CD4-positive, alpha-beta T cell (primary cell): Measurements from ENCODE around the gene RBFOX1. TPM values are rescaled to one million over a fixed set of nuclear protein-coding genes. Genes with fewer than 3 reads are reported as not detected.

Experiments used
- ATAC-seq: fragments of 200-7000 bp; cut with Tn5 transposase; one replicate; pipeline ENCODE4 v1.10.0; 2022; ENCODE audit warnings: mild to moderate bottlenecking; ENCODE audit not compliant: poor library complexity
- CTCF ChIA-PET: fragments of 350-600 bp; sonication (Branson Sonifier 250); formaldehyde crosslinking; loops from one replicate; lab custom pipeline; 2021; ENCODE audit warnings: antibody characterized with exemption, inconsistent platforms; lab: Charles Lee
- POLR2A ChIA-PET: fragments of 350-600 bp; sonication (Branson Sonifier 250); formaldehyde crosslinking; loops from one replicate; lab custom pipeline; 2021; ENCODE audit warnings: antibody characterized with exemption, inconsistent platforms; lab: Charles Lee
- DNase-seq, 14 experiments: peaks; one replicate each; pipeline ENCODE4 v3.0.0-alpha.2; 2013 to 2020; ENCODE audit warnings: mixed read lengths in 2 of 14
- H3K27ac ChIP-seq, 2 donors: one replicate each; pipeline versions ENCODE4 v1.5.1 to v1.7.0; 2013; ENCODE audit warnings: low read length in 2 of 2, low read depth in 1 of 2, mild to moderate bottlenecking in 1 of 2
- H3K27me3 ChIP-seq, 2 experiments: 1 replicate in 1 of 2; 2 replicates in 1 of 2; pipeline versions ENCODE4 v1.6.1 to v1.7.0; 2013; ENCODE audit warnings: low read length in 2 of 2, control low read depth in 1 of 2, mild to moderate bottlenecking in 1 of 2, moderate library complexity in 1 of 2; ENCODE audit not compliant: insufficient read depth in 2 of 2, control insufficient read depth in 1 of 2
- H3K36me3 ChIP-seq: one replicate; pipeline ENCODE4 v1.6.1; 2013; ENCODE audit warnings: low read length, control low read depth; ENCODE audit not compliant: insufficient read depth
- H3K4me1 ChIP-seq: one replicate; pipeline ENCODE4 v1.6.1; 2013; ENCODE audit warnings: low read length, control low read depth; ENCODE audit not compliant: insufficient read depth
- H3K4me3 ChIP-seq: one replicate; pipeline ENCODE4 v1.5.1; 2013; ENCODE audit warnings: mild to moderate bottlenecking, low read length, moderate library complexity
- H3K9me3 ChIP-seq, 2 experiments: 1 replicate in 1 of 2; 2 replicates in 1 of 2; pipeline versions ENCODE4 v1.6.1 to v1.7.0; 2013; ENCODE audit warnings: low read length in 2 of 2, mild to moderate bottlenecking in 2 of 2, control low read depth in 1 of 2, moderate library complexity in 1 of 2; ENCODE audit not compliant: control insufficient read depth in 1 of 2, insufficient read depth in 1 of 2
- H3K27ac Mint-ChIP-seq: one replicate; pipeline ENCODE4 v1.8.0; 2020; ENCODE audit warnings: mixed read lengths
- H3K27me3 Mint-ChIP-seq: one replicate; pipeline ENCODE4 v1.8.0; 2021; ENCODE audit warnings: mixed read lengths
- H3K36me3 Mint-ChIP-seq: one replicate; pipeline ENCODE4 v1.8.0; 2021; ENCODE audit warnings: low read depth, mixed read lengths
- H3K4me1 Mint-ChIP-seq: one replicate; pipeline ENCODE4 v1.8.0; 2021; ENCODE audit warnings: low read depth, mixed read lengths
- H3K4me3 Mint-ChIP-seq: one replicate; pipeline ENCODE4 v1.8.0; 2020; ENCODE audit warnings: mild to moderate bottlenecking, mixed read lengths
- H3K9me3 Mint-ChIP-seq: one replicate; pipeline ENCODE4 v1.8.0; 2020; ENCODE audit warnings: mixed read lengths
- intact Hi-C, 2 experiments: fragments of 100-400 bp; cut with DNase I in 1 of 2; cut with micrococcal nuclease in 1 of 2; formaldehyde crosslinking; loops; one replicate each; pipeline versions ENCODE4 v1.15.1 to v1.9.0; 2023 to 2025; cut with DNase I, micrococcal nuclease
- total RNA-seq, 174 experiments: library from RNA in 2 of 174; stranded (reverse) in 2 of 174; gene quantifications; one replicate each; pipeline ENCODE4 v1.2.3 and lab custom pipeline; 2021 to 2026
- TF ChIP-seq, protein P1 (sequence below): fragments of 200-600 bp; IDR thresholded peaks from one replicate; pipeline ENCODE4 v1.8.0; 2022; ENCODE audit warnings: antibody characterized with exemption, mild to moderate bottlenecking

Gene RBFOX1
- total RNA-seq, 2 experiments from 2014 or later, result not detected

DNA sequence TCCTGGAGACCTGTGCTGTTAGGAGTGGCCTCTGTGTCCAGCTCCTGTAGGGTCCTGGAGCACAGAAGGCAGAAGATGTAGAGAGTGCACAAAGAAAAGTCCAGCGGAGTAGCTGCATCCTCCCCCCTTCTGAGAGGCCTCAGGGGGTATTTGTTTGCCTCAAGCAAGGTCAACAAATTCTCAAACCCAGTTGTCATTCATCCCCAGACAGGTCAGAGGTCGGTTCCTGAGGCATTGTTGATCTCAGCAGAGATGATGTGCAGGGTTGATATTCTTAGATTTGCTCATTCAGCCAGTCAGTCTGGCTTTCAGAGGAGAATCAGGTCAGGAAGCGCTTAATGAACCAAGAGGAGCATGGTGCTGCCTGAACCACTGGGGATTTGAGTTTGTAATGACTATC, 8.3 kb upstream of the RBFOX1 start:
- intact Hi-C loops, result no loop called here
- no peak overlapping the region for H3K27ac Mint-ChIP-seq
- no peaks in the 10 kb centered on the region for H3K27me3 ChIP-seq
- H3K4me1 ChIP-seq, result no peaks in the 10 kb centered on the region
- H3K27me3 Mint-ChIP-seq, result no peaks in the 10 kb centered on the region
- H3K4me3 ChIP-seq, result no peak overlapping the region
- H3K36me3 Mint-ChIP-seq, result no peaks in the 10 kb centered on the region
- no peak overlapping the region for H3K4me3 Mint-ChIP-seq
- DNase-seq (no peak), ATAC-seq (no peak)
- POLR2A ChIA-PET, result no interaction called here
- no peaks in the 10 kb centered on the region for H3K36me3 ChIP-seq
- H3K27ac ChIP-seq, result no peak overlapping the region
- peaks cover 9% of the 10 kb centered on the region for H3K9me3 Mint-ChIP-seq
- no peaks in the 10 kb centered on the region for H3K4me1 Mint-ChIP-seq
- peaks cover 0 to 12% of the 10 kb centered on the region in 2 experiments for H3K9me3 ChIP-seq
- CTCF ChIA-PET, result no interaction called here
- TF ChIP-seq, protein P1, sequence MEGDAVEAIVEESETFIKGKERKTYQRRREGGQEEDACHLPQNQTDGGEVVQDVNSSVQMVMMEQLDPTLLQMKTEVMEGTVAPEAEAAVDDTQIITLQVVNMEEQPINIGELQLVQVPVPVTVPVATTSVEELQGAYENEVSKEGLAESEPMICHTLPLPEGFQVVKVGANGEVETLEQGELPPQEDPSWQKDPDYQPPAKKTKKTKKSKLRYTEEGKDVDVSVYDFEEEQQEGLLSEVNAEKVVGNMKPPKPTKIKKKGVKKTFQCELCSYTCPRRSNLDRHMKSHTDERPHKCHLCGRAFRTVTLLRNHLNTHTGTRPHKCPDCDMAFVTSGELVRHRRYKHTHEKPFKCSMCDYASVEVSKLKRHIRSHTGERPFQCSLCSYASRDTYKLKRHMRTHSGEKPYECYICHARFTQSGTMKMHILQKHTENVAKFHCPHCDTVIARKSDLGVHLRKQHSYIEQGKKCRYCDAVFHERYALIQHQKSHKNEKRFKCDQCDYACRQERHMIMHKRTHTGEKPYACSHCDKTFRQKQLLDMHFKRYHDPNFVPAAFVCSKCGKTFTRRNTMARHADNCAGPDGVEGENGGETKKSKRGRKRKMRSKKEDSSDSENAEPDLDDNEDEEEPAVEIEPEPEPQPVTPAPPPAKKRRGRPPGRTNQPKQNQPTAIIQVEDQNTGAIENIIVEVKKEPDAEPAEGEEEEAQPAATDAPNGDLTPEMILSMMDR, result no peak

- TF ChIP-seq, protein P1, result no peak
- Histone ChIP-seq H3K4me3 (no peak overlapping the region), H3K27me3 (no peaks in the 10 kb centered on the region), H3K27ac (no peak overlapping the region), H3K36me3 (no peaks in the 10 kb centered on the region), H3K4me1 (no peaks in the 10 kb centered on the region), H3K9me3 (peaks cover 0 to 9% of the 10 kb centered on the region in 2 experiments)
- ATAC-seq, result no peak
- Mint-ChIP-seq H3K36me3 (no peaks in the 10 kb centered on the region), H3K9me3 (peaks cover 7% of the 10 kb centered on the region), H3K4me1 (no peaks in the 10 kb centered on the region), H3K4me3 (no peak overlapping the region), H3K27ac (no peak overlapping the region), H3K27me3 (no peaks in the 10 kb centered on the region)
- ChIA-PET POLR2A (no interaction called here), CTCF (no interaction called here)
- DNase-seq, result no peak
- intact Hi-C loops, result no loop called here
Measured at GRCh38 chr16:7325834-7326233, 6.8 kb upstream of the RBFOX1 start.

DNA sequence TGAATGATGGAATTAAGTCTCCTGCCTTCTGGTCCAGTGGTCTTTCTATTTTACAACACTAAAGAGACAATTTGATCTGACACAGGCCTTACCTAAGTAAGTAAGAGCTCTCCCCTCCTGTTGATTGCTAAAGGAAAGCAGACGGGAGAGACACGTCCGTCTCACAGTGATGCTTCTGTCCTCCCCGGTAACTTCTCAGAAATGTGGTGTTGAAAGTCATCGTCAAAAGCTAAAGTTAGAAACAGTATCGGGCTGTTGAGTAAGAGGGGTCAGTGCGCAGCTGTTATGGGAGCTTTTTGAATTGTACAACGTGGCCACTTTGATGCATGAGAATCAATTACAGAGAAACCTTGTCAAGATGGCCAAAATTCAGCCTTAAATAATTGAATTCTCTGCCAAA, 1.9 kb upstream of the RBFOX1 start:
- ATAC-seq, result no peak
- Histone ChIP-seq H3K4me1 (no peaks in the 10 kb centered on the region), H3K9me3 (peaks cover 0 to 6% of the 10 kb centered on the region in 2 experiments), H3K36me3 (no peaks in the 10 kb centered on the region), H3K4me3 (no peak overlapping the region), H3K27me3 (no peaks in the 10 kb centered on the region), H3K27ac (no peak overlapping the region)
- CTCF ChIA-PET, result no interaction called here
- H3K4me3 Mint-ChIP-seq, result no peak overlapping the region
- H3K9me3 Mint-ChIP-seq, result peaks cover 6% of the 10 kb centered on the region
- H3K4me1 Mint-ChIP-seq, result no peaks in the 10 kb centered on the region
- H3K27ac Mint-ChIP-seq, result no peak overlapping the region
- intact Hi-C loops, result no loop called here
- TF ChIP-seq, protein P1, result no peak
- no peak for DNase-seq
- POLR2A ChIA-PET, result no interaction called here
- H3K27me3 Mint-ChIP-seq, result no peaks in the 10 kb centered on the region
- no peaks in the 10 kb centered on the region for H3K36me3 Mint-ChIP-seq
